HUES64 (cell line): ENCODE results near the gene ANKRD45. TPM values are rescaled to one million over a fixed set of nuclear protein-coding genes. Genes with fewer than 3 reads are reported as not detected.
"Not testable (repeated sequence)": the region's sequence is repeated elsewhere in the genome, so short reads cannot be mapped to it uniquely, and the experiment has no call there.

ENCODE experiments used
- H3K27ac ChIP-seq: 2 replicates; pipeline ENCODE4 v1.7.0; 2013; ENCODE audit warnings: low read depth, low read length, inconsistent platforms
- H3K27me3 ChIP-seq: 2 replicates; pipeline ENCODE4 v1.6.1; 2013; ENCODE audit warnings: mild to moderate bottlenecking, low read length; ENCODE audit not compliant: insufficient read depth
- H3K36me3 ChIP-seq: 2 replicates; pipeline ENCODE4 v1.6.1; 2013; ENCODE audit warnings: mild to moderate bottlenecking, low read length; ENCODE audit not compliant: insufficient read depth
- H3K4me1 ChIP-seq: 2 replicates; pipeline ENCODE4 v1.6.1; 2013; ENCODE audit warnings: mild to moderate bottlenecking, low read length, moderate library complexity; ENCODE audit not compliant: insufficient read depth
- H3K4me3 ChIP-seq: 2 replicates; pipeline ENCODE4 v1.5.1; 2013; ENCODE audit warnings: mild to moderate bottlenecking, low read length, moderate library complexity
- H3K9ac ChIP-seq: 2 replicates; pipeline ENCODE4 v1.6.1; 2013; ENCODE audit warnings: mild to moderate bottlenecking, low read depth, low read length
- H3K9me3 ChIP-seq: 2 replicates; pipeline ENCODE4 v1.6.1; 2013; ENCODE audit warnings: low read depth, low read length; ENCODE audit not compliant: insufficient read depth
- WGBS: fragments of 150-250, 120-280 bp; methylation state at CpG from one replicate; pipeline ENCODE4 v1.1.7; 2013; ENCODE audit warnings: missing lambda C conversion rate; 5-methylcytosine and 5-hydroxymethylcytosine counted together
- polyA plus RNA-seq, 2 experiments: library from polyadenylated mRNA; stranded (reverse); fragments of 50-300 nt; gene quantifications; one replicate each; pipeline ENCODE4 v1.2.3, GENCODE V29; 2013

Gene ANKRD45, protein sequence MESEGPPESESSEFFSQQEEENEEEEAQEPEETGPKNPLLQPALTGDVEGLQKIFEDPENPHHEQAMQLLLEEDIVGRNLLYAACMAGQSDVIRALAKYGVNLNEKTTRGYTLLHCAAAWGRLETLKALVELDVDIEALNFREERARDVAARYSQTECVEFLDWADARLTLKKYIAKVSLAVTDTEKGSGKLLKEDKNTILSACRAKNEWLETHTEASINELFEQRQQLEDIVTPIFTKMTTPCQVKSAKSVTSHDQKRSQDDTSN
- 1.7 TPM for polyA plus RNA-seq (2013, experiment 1 of 2)
- polyA plus RNA-seq (2013, experiment 2 of 2) = 3.0 TPM

DNA sequence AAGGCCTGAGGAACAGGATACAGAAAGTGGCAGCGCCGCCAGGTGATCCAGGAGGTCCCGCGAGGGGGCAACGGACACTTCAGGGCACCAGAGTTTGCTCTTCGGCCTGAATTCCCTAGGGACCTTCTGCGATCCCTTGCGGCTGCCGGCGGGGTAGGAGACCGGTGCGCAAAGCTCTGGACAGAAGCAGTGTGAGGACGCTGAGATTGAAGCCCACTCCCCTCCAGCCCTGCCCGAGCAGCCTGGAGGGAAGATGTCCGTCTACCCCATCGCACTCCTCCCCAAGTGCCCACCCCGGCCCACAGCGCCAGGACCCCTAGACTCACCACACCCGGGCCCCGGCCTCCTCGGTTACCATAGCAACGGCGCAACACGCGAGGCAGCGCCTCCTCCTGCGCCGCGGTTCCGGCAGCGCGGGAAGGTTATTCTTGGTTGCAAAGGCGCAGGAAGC, at the start of gene ANKRD45:
ANKRD45 (minus strand) TSS at position 361 of the 451 bp plus-strand sequence. CDS start 10,433 bp downstream, outside the sequence.
- no peaks in the 10 kb centered on the region for H3K36me3 ChIP-seq
- 2% methylated on average over 33 of the region's 33 CpGs for WGBS
- H3K9me3 ChIP-seq = no peaks in the 10 kb centered on the region
- peaks cover 10% of the 10 kb centered on the region for H3K4me1 ChIP-seq
- H3K4me3 ChIP-seq = peak within 1 kb of the TSS; percentile 65
- H3K27me3 ChIP-seq = peaks cover 10% of the 10 kb centered on the region; the same call in 1 of the 2 replicates
- H3K9ac ChIP-seq = peak within 1 kb of the TSS; percentile 57
- H3K27ac ChIP-seq = no peak within 1 kb of the TSS

DNA sequence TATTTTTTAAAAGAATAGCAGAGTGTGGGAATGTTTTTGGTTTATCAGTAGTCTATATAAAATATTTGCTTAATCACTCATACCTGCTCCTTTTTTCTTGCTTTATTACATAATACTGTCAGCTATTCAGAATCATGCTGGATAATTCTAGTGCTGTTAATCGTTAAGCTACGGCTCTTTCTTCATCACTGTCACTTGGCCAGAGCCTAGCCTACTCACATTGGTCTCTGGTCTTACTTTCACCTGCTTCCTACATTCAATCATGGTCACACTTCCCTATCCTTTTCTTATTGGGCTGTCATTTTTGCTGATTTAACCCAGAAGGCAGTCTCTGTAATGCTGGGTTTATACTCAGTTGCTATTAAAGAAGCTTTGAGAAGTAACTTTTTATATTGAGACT, 47.6 kb upstream of the ANKRD45 start:
- 0 out of 2 replicates have a peak, but pooled peaks cover 3% of the 10 kb centered on the region for H3K36me3 ChIP-seq
- H3K4me3 ChIP-seq = no peak overlapping the region
- peaks cover 13% of the 10 kb centered on the region for H3K27me3 ChIP-seq
- WGBS = 98% methylated on average over 2 of the region's 2 CpGs
- H3K9me3 ChIP-seq = peaks cover 2% of the 10 kb centered on the region; the same call in 1 of the 2 replicates
- peaks cover 10% of the 10 kb centered on the region; the same call in 1 of the 2 replicates for H3K4me1 ChIP-seq
- no peak overlapping the region for H3K9ac ChIP-seq
- H3K27ac ChIP-seq = no peak overlapping the region

DNA sequence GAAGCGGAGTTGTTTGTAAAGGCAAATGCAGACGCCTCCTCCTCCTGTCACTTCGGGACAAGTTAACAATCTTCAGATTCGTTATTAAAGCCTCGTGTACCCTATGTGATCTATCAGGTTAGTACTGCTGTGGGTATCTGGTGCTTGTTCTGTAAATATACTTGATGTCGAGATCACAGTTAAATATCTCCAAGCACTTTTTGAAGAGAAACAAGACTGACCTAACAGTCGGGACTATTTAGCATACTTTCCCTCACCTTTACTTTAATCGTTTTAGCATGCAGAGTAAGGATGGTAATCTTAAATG, 45.8 kb upstream of the ANKRD45 start:
- under 1% methylated on average over 7 of the region's 8 CpGs for WGBS
- peak overlapping the region; percentile 93 for H3K4me3 ChIP-seq
- H3K4me1 ChIP-seq = peaks cover 10% of the 10 kb centered on the region; the same call in 1 of the 2 replicates
- H3K9ac ChIP-seq = peak overlapping the region; percentile 81
- H3K27me3 ChIP-seq = peaks cover 31% of the 10 kb centered on the region
- H3K36me3 ChIP-seq = no peaks in the 10 kb centered on the region
- H3K9me3 ChIP-seq = peaks cover 2% of the 10 kb centered on the region; the same call in 1 of the 2 replicates
- H3K27ac ChIP-seq = no peak overlapping the region

DNA sequence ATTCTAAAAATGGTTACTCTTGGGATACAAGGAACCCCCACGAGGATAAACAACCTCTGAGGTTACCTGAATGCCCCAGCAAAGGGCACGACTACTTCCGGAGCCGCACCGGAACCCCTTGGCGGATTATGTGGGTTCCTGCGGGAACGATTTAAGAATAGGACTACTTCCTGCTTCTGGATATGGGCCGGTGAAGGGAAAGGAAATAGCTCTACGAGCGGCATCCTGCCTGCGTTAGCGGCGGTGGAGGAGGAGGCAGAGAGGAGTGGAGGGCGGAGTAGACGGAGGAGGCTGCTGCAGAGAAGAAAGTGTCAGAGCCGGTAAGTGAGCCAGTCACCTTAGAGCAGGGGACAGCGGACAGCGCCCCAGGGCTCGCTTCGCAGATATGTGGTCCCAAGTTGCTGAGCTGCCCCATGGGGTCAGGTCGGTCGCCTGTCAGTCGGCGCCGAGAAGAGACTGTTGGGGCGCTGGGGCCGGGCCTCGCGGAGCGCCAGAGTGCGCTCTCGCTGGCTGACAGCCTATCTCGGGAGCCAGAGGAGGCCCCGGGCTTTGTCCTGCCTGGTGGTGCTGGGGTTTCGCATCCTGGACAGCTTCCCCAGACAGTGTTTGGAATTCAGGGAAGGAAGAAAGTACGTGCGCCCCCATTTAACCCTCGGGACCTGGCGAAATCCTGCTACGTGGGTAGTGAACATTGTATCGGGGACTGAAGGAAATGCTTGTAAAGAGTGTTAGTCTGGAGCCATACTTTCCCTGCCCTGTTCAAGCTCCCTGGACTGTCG, 45.3 kb upstream of the ANKRD45 start, which contains the start of gene KLHL20:
KLHL20 (plus strand) TSS at position 223 of the 779 bp plus-strand sequence. CDS start 1,063 bp downstream, outside the sequence.
- Histone ChIP-seq H3K27me3 (peaks cover 35% of the 10 kb centered on the region), H3K36me3 (no peaks in the 10 kb centered on the region), H3K9ac (peak within 1 kb of the TSS; percentile 81), H3K27ac (peak within 1 kb of the TSS; percentile 4; the same call in 1 of the 2 replicates), H3K4me3 (peak within 1 kb of the TSS; percentile 93), H3K9me3 (peaks cover 2% of the 10 kb centered on the region; the same call in 1 of the 2 replicates), H3K4me1 (peaks cover 10% of the 10 kb centered on the region; the same call in 1 of the 2 replicates)
- 2% methylated on average over 43 of the region's 43 CpGs for WGBS

DNA sequence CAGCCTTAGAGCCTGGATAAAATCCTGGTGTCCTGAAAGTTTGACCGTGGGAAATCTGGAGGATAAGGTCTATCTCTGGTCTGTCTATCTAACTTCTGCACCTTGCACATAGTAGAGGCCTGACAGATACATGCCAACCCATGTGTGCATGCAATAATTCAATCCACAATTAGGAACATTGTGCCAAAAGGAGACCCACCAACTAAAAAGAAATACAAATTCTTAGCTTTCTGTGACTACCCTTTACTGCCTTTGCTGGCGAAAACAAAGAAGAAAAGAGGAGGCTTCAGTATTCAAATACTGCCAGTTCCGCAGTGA, 44.7 kb upstream of the ANKRD45 start:
- peaks cover 10% of the 10 kb centered on the region; the same call in 1 of the 2 replicates for H3K4me1 ChIP-seq

DNA sequence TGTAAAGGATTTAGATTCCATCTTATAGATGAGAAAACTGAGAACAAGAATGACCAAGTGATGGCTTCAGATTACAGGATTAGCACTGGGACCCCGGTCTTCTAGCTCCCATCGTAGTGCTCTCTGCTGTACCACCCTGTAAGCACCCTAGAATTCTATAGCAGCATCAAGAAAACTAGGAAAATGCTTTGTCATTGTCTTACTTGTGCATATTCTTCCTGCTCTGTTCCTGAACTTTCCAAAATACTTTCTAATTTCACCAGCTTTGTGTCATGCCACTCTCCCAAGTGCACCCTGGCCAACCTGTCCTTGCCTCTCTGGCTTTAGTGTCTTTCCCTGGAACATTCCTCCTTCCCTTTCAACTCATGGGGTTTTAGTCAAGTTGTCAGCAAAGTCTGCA, 39.1 kb upstream of the ANKRD45 start:
- no peak overlapping the region for H3K27ac ChIP-seq
- no peak overlapping the region for H3K9ac ChIP-seq
- H3K9me3 ChIP-seq = no peaks in the 10 kb centered on the region
- no peaks in the 10 kb centered on the region for H3K36me3 ChIP-seq
- WGBS = 86% methylated on average over 2 of the region's 2 CpGs
- H3K4me1 ChIP-seq = no peaks in the 10 kb centered on the region
- peaks cover 50% of the 10 kb centered on the region for H3K27me3 ChIP-seq
- H3K4me3 ChIP-seq = no peak overlapping the region

More for the DNA sequence above, 44.7 kb upstream of the ANKRD45 start:
- Histone ChIP-seq H3K27ac (no peak overlapping the region), H3K9ac (0 out of 2 replicates have a peak overlapping the region, but pooled peaks have one; percentile 81), H3K36me3 (no peaks in the 10 kb centered on the region), H3K27me3 (peaks cover 40% of the 10 kb centered on the region), H3K9me3 (peaks cover 2% of the 10 kb centered on the region; the same call in 1 of the 2 replicates), H3K4me3 (peak overlapping the region; percentile 93)
- WGBS = 66% methylated on average over 3 of the region's 3 CpGs

DNA sequence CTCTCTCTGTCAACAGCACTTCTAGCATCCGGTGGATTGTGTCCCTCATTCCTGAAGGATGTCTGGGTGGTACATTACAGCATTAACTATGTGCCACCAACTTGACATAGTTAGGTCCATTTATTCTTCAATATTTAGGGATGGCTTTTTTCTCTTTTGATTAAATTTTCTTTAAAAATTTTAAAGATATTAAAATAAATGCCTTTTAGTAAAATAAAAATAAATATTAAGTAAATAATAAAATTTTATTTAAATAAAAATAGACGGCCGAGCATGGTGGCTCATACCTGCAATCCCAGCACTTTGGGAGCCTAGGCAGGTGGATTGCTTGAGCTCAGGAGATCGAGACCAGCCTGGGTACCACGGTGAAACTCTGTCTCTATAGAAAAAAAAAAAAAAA, 35.5 kb upstream of the ANKRD45 start:
- H3K27ac ChIP-seq = no peak overlapping the region
- H3K4me3 ChIP-seq = no peak overlapping the region
- H3K36me3 ChIP-seq = no peaks in the 10 kb centered on the region
- no peak overlapping the region for H3K9ac ChIP-seq
- H3K9me3 ChIP-seq = no peaks in the 10 kb centered on the region
- H3K27me3 ChIP-seq = peaks cover 17% of the 10 kb centered on the region
- no peaks in the 10 kb centered on the region for H3K4me1 ChIP-seq
- WGBS = 90% methylated on average over 5 of the region's 5 CpGs

DNA sequence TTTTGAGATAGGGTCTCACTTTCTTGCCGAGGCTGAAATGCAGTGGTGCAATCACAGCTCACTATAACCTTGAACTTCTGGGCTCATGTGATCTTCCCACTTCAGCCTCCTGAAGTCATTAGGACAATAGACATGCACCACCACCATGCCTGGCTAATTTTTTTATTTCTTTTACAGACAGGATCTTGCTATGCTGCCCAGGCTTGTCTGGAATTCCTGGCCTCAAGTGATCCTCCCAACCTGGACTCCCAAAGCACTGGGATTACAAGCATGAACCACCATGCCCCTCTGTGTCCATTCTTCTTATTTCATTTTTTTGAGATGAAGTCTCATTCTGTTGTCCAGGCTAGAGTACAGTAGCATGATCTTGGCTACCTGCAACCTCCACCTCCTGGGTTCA, 33.1 kb upstream of the ANKRD45 start:
- H3K4me3 ChIP-seq = no peak overlapping the region
- no peak overlapping the region for H3K9ac ChIP-seq
- no peaks in the 10 kb centered on the region for H3K4me1 ChIP-seq
- no peaks in the 10 kb centered on the region for H3K27me3 ChIP-seq
- no peaks in the 10 kb centered on the region for H3K9me3 ChIP-seq
- H3K36me3 ChIP-seq = no peaks in the 10 kb centered on the region
- WGBS = 89% methylated on average over 1 of the region's 1 CpG
- no peak overlapping the region for H3K27ac ChIP-seq

DNA sequence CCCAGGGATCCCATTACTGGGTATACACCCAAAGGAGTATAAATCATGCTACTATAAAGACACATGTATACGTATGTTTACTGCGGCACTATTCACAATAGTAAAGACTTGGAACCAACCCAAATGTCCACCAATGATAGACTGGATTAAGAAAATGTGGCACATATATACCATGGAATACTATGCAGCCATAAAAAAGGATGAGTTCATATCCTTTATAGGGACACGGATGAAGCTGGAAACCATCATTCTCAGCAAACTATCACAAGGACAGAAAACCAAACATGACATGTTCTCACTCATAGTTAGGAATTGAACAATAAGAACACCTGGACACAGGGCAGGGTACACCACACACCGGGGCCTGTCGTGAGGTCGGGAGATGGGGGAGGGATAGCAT, 31.6 kb upstream of the ANKRD45 start:
- H3K36me3 ChIP-seq, H3K4me1 ChIP-seq, H3K4me3 ChIP-seq, H3K9ac ChIP-seq, H3K27ac ChIP-seq, H3K9me3 ChIP-seq, H3K27me3 ChIP-seq: not testable (repeated sequence)
- 95% methylated on average over 6 of the region's 6 CpGs for WGBS

DNA sequence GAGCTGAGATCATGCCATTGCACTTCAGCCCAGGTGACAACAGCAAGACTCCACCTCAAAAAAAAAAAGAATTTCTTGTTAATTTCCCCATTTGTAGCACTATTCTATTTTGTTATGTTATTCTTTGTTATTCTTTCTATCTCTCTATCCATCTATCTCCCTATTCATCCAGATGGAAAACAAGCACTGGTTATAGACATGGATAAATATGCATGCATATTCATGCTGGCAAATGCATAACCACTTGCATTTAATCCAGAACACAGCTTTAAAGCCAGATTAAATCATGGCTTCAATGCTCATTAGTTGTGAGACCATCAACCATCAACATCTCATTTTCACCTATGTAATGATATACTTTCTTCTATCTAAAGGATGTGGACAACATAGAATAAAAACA, 23.6 kb upstream of the ANKRD45 start:
- Histone ChIP-seq H3K9ac (no peak overlapping the region), H3K36me3 (no peaks in the 10 kb centered on the region), H3K4me3 (no peak overlapping the region), H3K27me3 (no peaks in the 10 kb centered on the region), H3K9me3 (peaks cover 7% of the 10 kb centered on the region; the same call in 1 of the 2 replicates), H3K27ac (no peak overlapping the region), H3K4me1 (peaks cover 1% of the 10 kb centered on the region; the same call in 1 of the 2 replicates)

DNA sequence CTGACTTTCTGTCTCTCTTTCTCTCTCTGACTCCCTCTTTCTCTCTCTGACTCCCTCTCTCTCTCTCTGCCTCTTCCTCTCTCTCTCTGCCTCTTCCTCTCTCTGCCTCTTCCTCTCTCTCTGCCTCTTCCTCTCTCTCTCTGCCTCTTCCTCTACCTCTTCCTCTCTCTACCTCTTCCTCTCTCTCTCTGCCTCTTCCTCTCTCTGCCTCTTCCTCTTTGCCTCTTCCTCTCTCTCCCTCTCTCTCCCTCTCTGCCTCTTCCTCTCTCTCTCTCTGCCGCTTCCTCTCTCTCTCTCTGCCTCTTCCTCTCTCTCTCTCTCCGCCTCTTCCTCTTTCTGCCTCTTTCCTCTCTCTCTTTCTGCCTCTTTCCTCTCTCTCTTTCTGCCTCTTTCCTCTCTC, 18.6 kb upstream of the ANKRD45 start:
- peaks cover 18% of the 10 kb centered on the region for H3K4me1 ChIP-seq
- H3K9ac ChIP-seq = no peak overlapping the region
- no peak overlapping the region for H3K4me3 ChIP-seq
- 82% methylated on average over 2 of the region's 2 CpGs for WGBS
- H3K27me3 ChIP-seq = no peaks in the 10 kb centered on the region
- H3K9me3 ChIP-seq = peaks cover 7% of the 10 kb centered on the region; the same call in 1 of the 2 replicates
- no peak overlapping the region for H3K27ac ChIP-seq
- H3K36me3 ChIP-seq = no peaks in the 10 kb centered on the region
